ENCODE results near the gene KCNG1.
"Not testable (repeated sequence)": the region's sequence is repeated elsewhere in the genome, so short reads cannot be mapped to it uniquely, and the experiment has no call there.

The KCNG1 gene

GRCh38 chr20:50987493-50988210, 35.3 kb downstream of the KCNG1 start:
- peak; percentile 19 to 24 for DNase-seq (ENCODE audit: low read depth in 2 of 2)

DNA sequence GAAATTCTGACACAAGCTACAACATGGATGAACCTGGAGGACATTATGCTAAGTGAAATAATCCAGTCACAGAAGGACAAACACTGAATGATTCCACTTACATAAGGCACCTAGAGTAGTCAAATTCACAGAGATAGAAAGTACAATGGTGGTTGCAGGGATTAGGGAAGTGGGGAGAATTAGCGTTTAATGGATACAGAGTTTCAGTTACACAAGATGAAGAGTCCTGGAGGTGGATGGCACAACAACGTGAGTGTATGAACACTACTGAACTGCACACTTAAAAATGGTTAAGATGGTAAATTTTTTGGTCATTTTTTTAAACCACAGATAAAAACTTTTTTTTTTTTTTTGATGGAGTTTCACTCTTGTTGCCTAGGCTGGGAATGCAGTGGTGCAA, 39.6 kb downstream of the KCNG1 start:
- DNase-seq (ENCODE audit: low read depth in 2 of 2) = no peak

DNA sequence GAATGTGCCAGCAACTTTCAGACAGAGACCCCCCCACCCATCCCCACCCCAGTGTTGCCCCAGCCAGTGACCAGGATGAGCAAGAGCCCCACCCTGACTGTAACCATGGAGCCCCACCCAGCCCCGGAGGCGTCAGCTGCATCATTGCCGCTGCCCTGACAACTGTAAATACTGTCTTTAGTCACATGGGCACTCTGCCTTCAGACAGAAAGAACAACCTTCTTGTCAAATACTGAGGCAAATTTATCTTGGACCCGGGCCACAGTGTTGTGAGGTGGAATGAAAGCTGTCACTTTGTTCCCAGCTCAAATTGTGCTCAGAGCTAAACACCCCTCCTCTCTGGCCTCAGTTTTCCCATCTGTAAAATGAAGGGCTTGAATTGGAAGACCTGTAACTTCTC, 40.5 kb downstream of the KCNG1 start:
- DNase-seq (ENCODE audit: low read depth in 2 of 2) = no peak

- no peak for DNase-seq (ENCODE audit: low read depth in 2 of 2)
Observed at GRCh38 chr20:50981714-50982048, 41.2 kb downstream of the KCNG1 start.

DNA sequence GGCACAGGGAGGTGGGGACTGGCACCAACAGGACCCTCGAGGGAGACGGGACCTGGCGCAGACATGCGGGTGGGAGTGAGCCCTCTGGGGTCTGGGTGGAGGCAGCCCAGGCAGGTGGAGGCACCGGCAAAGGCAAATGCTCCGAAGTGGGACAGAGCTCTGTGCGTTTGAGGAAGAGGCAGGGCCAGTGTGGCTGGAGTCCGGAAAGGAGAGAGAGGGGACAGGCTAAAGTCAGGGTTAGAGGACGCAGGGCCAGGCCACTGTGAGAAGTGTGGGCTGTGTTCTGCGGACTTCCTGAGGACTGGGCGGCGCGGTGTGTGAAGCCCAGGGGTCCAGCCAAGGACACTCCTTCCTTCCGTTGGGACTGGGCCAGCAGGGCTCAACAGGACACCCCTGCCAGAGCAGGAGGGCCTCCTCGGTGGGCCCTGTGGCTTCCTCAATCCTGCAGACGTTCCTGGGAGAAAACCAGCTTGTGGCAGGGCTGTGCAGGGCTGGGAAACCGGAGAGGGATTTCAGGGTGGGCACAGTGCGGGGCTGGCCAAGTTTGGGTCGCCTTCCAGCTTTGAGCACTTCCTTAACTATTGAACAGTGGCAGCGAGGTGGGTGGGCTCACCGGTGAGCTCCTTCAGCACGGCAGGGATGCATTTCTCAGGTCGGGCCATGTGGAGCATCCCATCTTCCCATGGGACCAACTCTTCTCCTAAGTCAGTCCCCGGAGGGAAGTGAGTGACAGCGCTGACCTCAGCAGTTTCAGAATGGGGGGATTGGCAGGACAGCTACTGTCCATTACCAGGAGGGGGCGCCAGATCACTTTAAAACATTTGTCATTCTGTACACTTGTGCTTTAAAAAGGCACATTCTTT, 41.8 kb downstream of the KCNG1 start:
- peak in 1 of 2 donors; percentile 39 for DNase-seq (ENCODE audit: low read depth in 2 of 2)

- DNase-seq (ENCODE audit: low read depth in 2 of 2) = no peak
Observed at GRCh38 chr20:50980071-50980681, 42.7 kb downstream of the KCNG1 start.

DNA sequence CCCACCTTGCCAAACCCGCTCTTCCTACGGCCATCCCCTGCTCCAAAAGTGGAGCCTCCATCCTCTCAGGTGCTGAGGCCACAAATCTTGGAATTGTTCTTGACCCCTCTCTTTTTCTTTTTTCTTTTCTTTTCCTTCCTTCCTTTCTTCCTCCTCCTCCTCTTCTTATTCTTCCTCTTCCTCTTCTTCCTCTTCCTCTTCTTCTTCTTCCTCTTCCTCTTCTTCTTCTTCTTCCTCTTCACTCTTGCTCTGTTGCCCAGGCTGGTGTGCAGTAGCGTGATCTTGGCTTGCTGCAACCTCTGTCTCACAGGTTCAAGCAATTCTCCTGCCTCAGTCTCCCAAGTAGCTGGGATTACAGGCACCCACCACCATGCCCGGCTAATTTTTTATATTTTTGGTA, 44.4 kb downstream of the KCNG1 start:
- DNase-seq (ENCODE audit: low read depth in 2 of 2) = not testable (repeated sequence)

GRCh38 chr20:50977066-50978021, 45.6 kb downstream of the KCNG1 start:
- no peak for DNase-seq (ENCODE audit: low read depth in 2 of 2)

- no peak for DNase-seq (ENCODE audit: low read depth in 2 of 2)
Observed at GRCh38 chr20:50975701-50976330, 47.1 kb downstream of the KCNG1 start.

DNA sequence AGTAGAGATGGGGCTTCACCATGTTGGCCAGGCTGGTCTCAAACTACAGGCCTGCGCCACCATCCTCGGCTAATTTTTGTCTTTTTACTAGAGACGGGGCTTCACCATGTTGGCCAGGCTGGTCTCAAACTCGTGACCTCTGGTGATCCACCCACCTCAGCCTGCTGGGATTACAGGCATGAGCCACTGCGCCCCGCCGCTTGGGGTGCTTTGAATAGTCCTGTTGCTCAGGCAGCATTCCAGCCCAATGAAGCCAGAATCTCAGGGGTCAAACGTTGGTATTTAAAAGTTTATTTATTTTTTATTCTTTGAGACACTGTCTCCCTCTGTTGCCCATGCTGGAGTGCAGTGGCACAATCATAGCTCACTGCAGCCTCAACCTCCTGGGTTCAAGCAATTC, 53.0 kb downstream of the KCNG1 start:
- DNase-seq (ENCODE audit: low read depth in 2 of 2) = no peak

- DNase-seq (ENCODE audit: low read depth in 2 of 2) = no peak
Observed at GRCh38 chr20:50969435-50969834, 53.5 kb downstream of the KCNG1 start.

GRCh38 chr20:50968289-50968688, 54.6 kb downstream of the KCNG1 start:
- no peak for DNase-seq (ENCODE audit: low read depth in 2 of 2)

- DNase-seq (ENCODE audit: low read depth in 2 of 2) = no peak
Observed at GRCh38 chr20:50967586-50967985, 55.3 kb downstream of the KCNG1 start.

DNA sequence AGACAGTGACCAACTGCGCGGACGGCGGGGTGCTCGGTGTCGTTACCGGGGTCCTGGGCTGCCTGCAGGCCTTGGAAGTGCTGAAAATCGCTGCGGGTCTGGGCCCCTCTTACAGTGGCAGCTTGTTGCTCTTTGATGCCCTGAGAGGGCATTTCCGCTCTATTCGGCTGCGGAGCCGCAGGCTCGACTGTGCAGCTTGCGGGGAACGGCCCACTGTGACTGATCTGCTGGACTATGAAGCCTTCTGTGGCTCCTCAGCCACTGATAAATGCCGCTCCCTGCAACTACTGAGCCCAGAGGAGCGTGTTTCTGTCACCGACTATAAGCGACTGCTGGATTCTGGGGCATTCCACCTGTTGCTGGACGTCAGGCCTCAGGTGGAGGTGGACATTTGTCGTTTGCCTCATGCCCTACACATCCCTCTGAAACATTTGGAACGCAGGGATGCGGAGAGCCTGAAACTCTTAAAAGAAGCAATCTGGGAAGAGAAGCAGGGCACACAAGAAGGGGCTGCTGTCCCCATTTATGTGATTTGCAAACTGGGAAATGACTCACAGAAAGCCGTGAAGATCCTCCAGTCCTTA, 63.3 kb downstream of the KCNG1 start:
- DNase-seq (ENCODE audit: low read depth in 2 of 2) = no peak

DNA sequence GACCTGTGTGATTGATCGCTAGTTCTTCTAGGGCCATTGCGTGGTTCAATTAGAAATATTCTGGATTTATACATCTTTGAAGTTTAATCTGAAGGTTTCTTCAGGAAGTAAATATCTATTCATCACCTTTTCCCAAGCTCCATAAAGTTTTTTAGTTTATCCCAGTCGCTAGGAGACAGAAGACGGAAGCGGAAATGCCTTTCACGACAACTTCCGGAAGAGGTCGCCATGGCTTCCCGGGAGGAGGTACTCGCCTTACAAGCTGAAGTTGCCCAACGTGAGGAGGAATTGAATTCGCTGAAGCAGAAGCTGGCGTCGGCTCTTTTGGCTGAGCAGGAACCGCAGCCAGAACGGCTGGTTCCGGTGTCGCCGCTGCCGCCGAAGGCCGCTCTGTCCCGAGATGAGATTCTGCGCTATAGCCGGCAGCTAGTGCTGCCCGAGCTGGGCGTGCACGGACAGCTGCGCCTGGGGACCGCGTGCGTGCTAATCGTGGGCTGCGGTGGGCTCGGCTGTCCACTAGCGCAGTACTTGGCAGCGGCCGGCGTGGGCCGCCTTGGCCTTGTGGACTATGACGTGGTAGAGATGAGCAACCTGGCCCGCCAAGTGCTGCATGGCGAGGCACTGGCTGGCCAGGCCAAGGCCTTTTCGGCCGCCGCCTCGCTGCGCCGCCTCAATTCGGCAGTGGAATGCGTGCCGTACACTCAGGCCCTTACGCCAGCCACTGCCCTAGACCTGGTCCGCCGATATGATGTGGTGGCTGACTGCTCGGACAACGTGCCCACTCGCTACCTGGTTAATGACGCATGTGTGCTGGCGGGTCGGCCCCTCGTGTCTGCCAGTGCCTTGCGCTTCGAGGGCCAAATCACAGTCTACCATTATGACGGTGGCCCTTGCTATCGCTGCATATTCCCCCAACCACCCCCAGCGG, 64.0 kb downstream of the KCNG1 start, which contains the start of gene MOCS3:
Gene MOCS3, plus strand, starts transcription at position 204 of the 928 bp plus-strand sequence. Its CDS starts 25 bp downstream, at position 229.
- DNase-seq (ENCODE audit: low read depth in 2 of 2) = peak in 1 of 2 donors; percentile 37

DNA sequence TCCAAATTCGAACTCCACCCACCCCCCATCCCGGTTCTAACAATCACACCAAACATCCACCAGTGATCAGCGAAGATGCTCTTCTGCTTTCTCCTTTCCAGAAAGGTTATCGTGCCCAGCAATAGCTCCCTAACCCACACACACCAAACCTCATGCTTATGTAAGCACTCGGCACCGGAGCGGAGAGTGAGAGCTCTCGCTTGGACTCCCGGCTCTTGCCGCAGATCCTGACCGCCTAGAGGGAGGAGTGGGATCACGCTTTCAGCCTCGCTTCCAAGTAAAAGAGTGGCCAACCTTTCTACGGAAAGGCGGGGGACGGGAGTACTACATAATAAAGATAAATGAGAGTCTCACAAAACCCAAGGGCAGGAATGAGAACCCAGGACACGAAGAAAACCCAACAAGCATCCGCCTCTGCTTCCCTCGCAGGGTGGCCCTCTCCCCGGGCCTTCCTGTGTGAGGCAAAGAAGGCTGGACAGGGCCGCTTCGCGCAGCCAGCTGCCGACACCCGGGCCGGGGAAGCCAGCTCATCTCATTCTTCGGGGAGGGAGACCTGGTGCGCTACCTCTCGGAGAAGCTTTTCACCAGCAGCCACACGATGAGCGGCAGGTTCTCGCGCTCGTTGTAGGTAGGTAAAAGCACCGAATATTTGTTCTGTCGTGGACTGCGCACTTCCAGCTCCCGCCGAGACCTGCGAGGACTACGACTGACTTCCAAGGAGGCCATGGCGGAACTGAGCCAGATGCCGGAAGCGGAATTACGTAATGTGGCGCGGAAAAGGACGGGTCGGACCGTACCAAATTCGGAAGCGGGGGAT, 64.9 kb downstream of the KCNG1 start, which contains the start of gene DPM1:
Gene DPM1, minus strand, starts transcription at position 735 of the 817 bp plus-strand sequence. Its CDS starts 9 bp downstream, at position 726.
- DNase-seq (ENCODE audit: low read depth in 2 of 2) = peak; percentile 66 to 79

GRCh38 chr20:50957276-50957675, 65.6 kb downstream of the KCNG1 start:
- DNase-seq (ENCODE audit: low read depth in 2 of 2) = no peak

- DNase-seq (ENCODE audit: low read depth in 2 of 2) = no peak
Observed at GRCh38 chr20:50953821-50954220, 69.1 kb downstream of the KCNG1 start.
